GM12878 (cell line): ENCODE measurements around the gene HBA2. TPM values are rescaled to one million over a fixed set of nuclear protein-coding genes. Genes with fewer than 3 reads are reported as not detected.
A peak's percentile ranks its signal among the peaks of the same experiment; 100 is the strongest.

ENCODE experiments used
- ATAC-seq: fragments of 200-7000 bp; cut with Tn5 transposase; 3 replicates; pipeline ENCODE4 v1.9.1; 2020; ENCODE audit warnings: mild to moderate bottlenecking, moderate library complexity
- BruUV-seq: library from RNA; stranded (reverse); fragments of 400-500 nt; replicated peaks from 2 replicates; lab custom pipeline; 2021; lab: Mats Ljungman, UMichigan
- CTCF ChIA-PET: fragments of 300-600 bp; sonication (Branson Sonifier 250); formaldehyde crosslinking; extraction: SDS; loops from one replicate; lab custom pipeline; 2021; ENCODE audit warnings: inconsistent platforms; lab: Yijun Ruan, JAX
- POLR2A ChIA-PET: fragments of 350-600 bp; formaldehyde crosslinking; extraction: SDS; loops from one replicate; lab custom pipeline; 2021; ENCODE audit warnings: inconsistent platforms; lab: Charles Lee
- RAD21 ChIA-PET: fragments of 300-600 bp; sonication (Branson Sonifier 250); formaldehyde crosslinking; loops from one replicate; lab custom pipeline; 2023; ENCODE audit warnings: antibody characterized with exemption; ENCODE audit not compliant: unreplicated experiment; lab: Charles Lee
- SMC1A ChIA-PET: fragments of 300-600 bp; sonication (Branson Sonifier 250); formaldehyde crosslinking; loops from one replicate; lab custom pipeline; 2023; ENCODE audit not compliant: unreplicated experiment, uncharacterized antibody; lab: Charles Lee
- DNase-seq: peaks from one replicate; pipeline ENCODE4 v3.0.0-alpha.2; 2011; ENCODE audit warnings: low read depth, low spot score
- FAIRE-seq: peaks from 3 replicates; lab custom pipeline; 2011; peaks lifted over from hg19 to GRCh38; lab: Jason Lieb, UNC
- H2AFZ ChIP-seq: 2 replicates; pipeline ENCODE4 v1.6.0; 2011; ENCODE audit warnings: low read depth, low read length, control low read depth; ENCODE audit not compliant: control insufficient read depth
- H3K27ac ChIP-seq: 2 replicates; pipeline ENCODE4 v1.5.1; 2011; ENCODE audit warnings: control low read depth; ENCODE audit not compliant: control insufficient read depth, insufficient read depth
- H3K27me3 ChIP-seq, 2 experiments: replicated peaks in 1 of 2; 2 replicates each; pipeline versions ENCODE4 v1.6.0 to v1.6.1; 2011; ENCODE audit warnings: low read length in 1 of 2; ENCODE audit not compliant: control insufficient read depth in 2 of 2, insufficient read depth in 2 of 2
- H3K36me3 ChIP-seq, 2 experiments: 2 replicates each; pipeline ENCODE4 v1.5.1; 2011; ENCODE audit warnings: low read length in 1 of 2; ENCODE audit not compliant: control insufficient read depth in 2 of 2, insufficient read depth in 2 of 2
- H3K4me1 ChIP-seq: 2 replicates; pipeline ENCODE4 v1.6.1; 2011; ENCODE audit warnings: mild to moderate bottlenecking, low read length, moderate library complexity, mixed read lengths; ENCODE audit not compliant: control insufficient read depth, insufficient read depth
- H3K4me2 ChIP-seq: 2 replicates; pipeline ENCODE4 v1.6.0; 2011; ENCODE audit warnings: control low read depth; ENCODE audit not compliant: control insufficient read depth, insufficient read depth
- H3K4me3 ChIP-seq: fragments of 200-600 bp; sonication (generic); 2 replicates; pipeline ENCODE4 v1.5.1; 2016
- H3K79me2 ChIP-seq: 2 replicates; pipeline ENCODE4 v1.6.0; 2011; ENCODE audit warnings: low read length; ENCODE audit not compliant: control insufficient read depth, insufficient read depth
- H3K9ac ChIP-seq: 2 replicates; pipeline ENCODE4 v1.8.0; 2011; ENCODE audit warnings: low read length, control low read depth, mixed read lengths; ENCODE audit not compliant: control insufficient read depth, insufficient read depth
- H3K9me3 ChIP-seq: replicated peaks from 3 replicates; pipeline ENCODE4 v1.5.1; 2011; ENCODE audit warnings: mild to moderate bottlenecking, low read length; ENCODE audit not compliant: control insufficient read depth, insufficient read depth
- H4K20me1 ChIP-seq: 2 replicates; pipeline ENCODE4 v1.6.0; 2011; ENCODE audit not compliant: control insufficient read depth, insufficient read depth
- ESRRA ChIP-seq: IDR thresholded peaks from 2 replicates; pipeline ENCODE4 v1.6.1; 2012; ENCODE audit warnings: mild to moderate bottlenecking, low read length, improper control_type of control experiment
- IRF4 ChIP-seq: IDR thresholded peaks from 2 replicates; pipeline ENCODE4 v1.6.1; 2011; ENCODE audit warnings: low read depth, low read length
- KAT2A ChIP-seq: conservative IDR thresholded peaks from 2 replicates; pipeline ENCODE4 v1.6.1; 2011; ENCODE audit warnings: low read depth, low read length; ENCODE audit not compliant: control insufficient read depth
- MTA3 ChIP-seq: IDR thresholded peaks from 2 replicates; pipeline ENCODE4 v1.6.1; 2012; ENCODE audit warnings: low read length, inconsistent platforms, borderline replicate concordance
- POLR2A ChIP-seq: IDR thresholded peaks from 2 replicates; pipeline ENCODE4 v1.6.1; 2011; ENCODE audit warnings: low read depth, mild to moderate bottlenecking, low read length
- RB1 ChIP-seq: fragments of 450-650 bp; formaldehyde crosslinking; IDR thresholded peaks from 2 replicates; pipeline ENCODE4 v1.6.1; 2017; ENCODE audit warnings: mild to moderate bottlenecking, borderline replicate concordance
- SIX5 ChIP-seq: IDR thresholded peaks from 2 replicates; pipeline ENCODE4 v1.6.1; 2011; ENCODE audit warnings: mild to moderate bottlenecking, low read depth, low read length, moderate library complexity; ENCODE audit not compliant: severe bottlenecking
- STAT3 ChIP-seq: IDR thresholded peaks from 2 replicates; pipeline ENCODE4 v1.6.1; 2011; ENCODE audit warnings: low read depth, low read length, improper control_type of control experiment
- ZZZ3 ChIP-seq: IDR thresholded peaks from 2 replicates; pipeline ENCODE4 v1.6.1; 2011; ENCODE audit warnings: low read depth; ENCODE audit not compliant: control insufficient read depth, insufficient read length
- WGBS: methylation state at CpG from one replicate; pipeline ENCODE4 v1.1.6; 2016; ENCODE audit warnings: low lambda C conversion rate; ENCODE audit not compliant: insufficient replicate concordance, insufficient coverage; ENCODE audit errors: missing lambda C conversion rate; 5-methylcytosine and 5-hydroxymethylcytosine counted together
- in situ Hi-C: fragments of 300-500 bp; cut with MboI; formaldehyde crosslinking; loops from 9 replicates; pipeline ENCODE4 v1.14.3; 2018; ENCODE audit warnings: mixed read lengths
- intact Hi-C: fragments of 100-400 bp; cut with micrococcal nuclease; formaldehyde crosslinking; loops from one replicate; pipeline ENCODE4 v1.14.2; 2022; ENCODE audit not compliant: unreplicated experiment
- polyA plus RNA-seq, 11 experiments: library from polyadenylated mRNA; depleted of rRNA in 4 of 11; unstranded in 6 of 11; stranded (reverse) in 5 of 11; fragments of >200 nt; fragmentation: Nextera tagmentation in 4 of 11; fragmentation: Illumina TruSeq in 1 of 11; extraction: Ambion mirVana in 4 of 11; extraction: Trizol in 1 of 11; gene quantifications; 1 replicate in 1 of 11; 2 replicates in 10 of 11; pipeline versions ENCODE4 v1.2.1 to v1.2.3, GENCODE V29; 2011 to 2016; ENCODE audit warnings: inconsistent platforms in 2 of 11, missing spikeins in 2 of 11, low read depth in 1 of 11
- total RNA-seq, 4 experiments: library from RNA; depleted of rRNA in 3 of 4; stranded (reverse); fragments of >200 nt in 3 of 4; fragmentation: Illumina TruSeq in 1 of 4; extraction: Trizol in 1 of 4; gene quantifications; 2 replicates each; pipeline versions ENCODE4 v1.2.1 to v1.2.3, GENCODE V29; 2013 to 2021
- TF ChIP-seq, protein P1 (sequence below): fragments of 450-650 bp; IDR thresholded peaks from 2 replicates; pipeline ENCODE4 v1.6.1; 2016; ENCODE audit warnings: mild to moderate bottlenecking, moderate library complexity, borderline replicate concordance
- TF ChIP-seq, protein P2 (sequence below): IDR thresholded peaks from 2 replicates; pipeline ENCODE4 v1.6.1; 2011; ENCODE audit warnings: low read depth, low read length, improper control_type of control experiment, borderline replicate concordance

Gene HBA2
- total and polyA plus RNA-seq, 10 of the 15 experiments (the other 5 are each of a cell fraction or from before 2014, with no cell fraction given), result 0.30 to 0.96 (median 0.92) TPM; not detected in 7

DNA sequence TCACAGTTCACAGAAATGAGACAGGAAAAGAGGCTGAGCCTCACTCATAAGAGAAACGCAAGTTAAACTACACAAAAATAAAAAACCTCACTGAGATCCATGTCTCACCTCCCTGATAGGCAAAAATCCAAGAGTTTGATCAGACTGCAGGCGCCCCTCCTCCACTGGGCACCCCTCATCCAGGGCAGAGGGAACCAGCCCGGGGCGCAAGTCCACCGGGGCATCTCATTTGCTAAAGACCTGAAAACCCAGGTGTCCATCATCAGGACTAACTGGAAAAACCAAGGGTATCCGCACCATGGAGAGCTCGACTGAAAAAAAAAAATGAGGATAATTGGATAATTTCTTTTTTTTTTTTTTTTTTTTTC lies 17.7 kb upstream of the HBA2 start:
- Histone ChIP-seq H3K4me1 (no peaks in the 10 kb centered on the region), H3K36me3 (no peaks in the 10 kb centered on the region), H4K20me1 (no peaks in the 10 kb centered on the region), H3K27ac (no peak overlapping the region), H3K9ac (no peak overlapping the region), H3K27me3 (peaks cover 1 to 3% of the 10 kb centered on the region in 2 experiments; a peak in 3 of 4 replicates), H3K79me2 (no peaks in the 10 kb centered on the region), H3K4me3 (no peak overlapping the region), H3K4me2 (0 out of 2 replicates have a peak overlapping the region, but pooled peaks have one; percentile 4), H2AFZ (no peak overlapping the region), H3K9me3 (no peaks in the 10 kb centered on the region)
- BruUV-seq, result no TSS peak
- ChIA-PET POLR2A (interaction anchor here (0.6 kb wide), 1 partner anchor 14 kb away, joined by 3 read pairs; no protein-coding TSS in a partner anchor), SMC1A (no interaction called here), CTCF (interaction anchor here (1.9 kb wide), 1 partner anchor 48 kb away, joined by 6 read pairs; no protein-coding TSS in a partner anchor), RAD21 (no interaction called here)
- ATAC-seq (no peak), DNase-seq (no peak), FAIRE-seq (no peak)
- in situ Hi-C loops (no loop called here), intact Hi-C loops (no loop called here)
- 57% methylated on average over 7 of the region's 7 CpGs for WGBS
- TF ChIP-seq KAT2A (no peak), ZZZ3 (no peak), STAT3 (no peak), RB1 (no peak), SIX5 (no peak), ESRRA (no peak), MTA3 (no peak), IRF4 (no peak), POLR2A (no peak)
- TF ChIP-seq, protein P1, sequence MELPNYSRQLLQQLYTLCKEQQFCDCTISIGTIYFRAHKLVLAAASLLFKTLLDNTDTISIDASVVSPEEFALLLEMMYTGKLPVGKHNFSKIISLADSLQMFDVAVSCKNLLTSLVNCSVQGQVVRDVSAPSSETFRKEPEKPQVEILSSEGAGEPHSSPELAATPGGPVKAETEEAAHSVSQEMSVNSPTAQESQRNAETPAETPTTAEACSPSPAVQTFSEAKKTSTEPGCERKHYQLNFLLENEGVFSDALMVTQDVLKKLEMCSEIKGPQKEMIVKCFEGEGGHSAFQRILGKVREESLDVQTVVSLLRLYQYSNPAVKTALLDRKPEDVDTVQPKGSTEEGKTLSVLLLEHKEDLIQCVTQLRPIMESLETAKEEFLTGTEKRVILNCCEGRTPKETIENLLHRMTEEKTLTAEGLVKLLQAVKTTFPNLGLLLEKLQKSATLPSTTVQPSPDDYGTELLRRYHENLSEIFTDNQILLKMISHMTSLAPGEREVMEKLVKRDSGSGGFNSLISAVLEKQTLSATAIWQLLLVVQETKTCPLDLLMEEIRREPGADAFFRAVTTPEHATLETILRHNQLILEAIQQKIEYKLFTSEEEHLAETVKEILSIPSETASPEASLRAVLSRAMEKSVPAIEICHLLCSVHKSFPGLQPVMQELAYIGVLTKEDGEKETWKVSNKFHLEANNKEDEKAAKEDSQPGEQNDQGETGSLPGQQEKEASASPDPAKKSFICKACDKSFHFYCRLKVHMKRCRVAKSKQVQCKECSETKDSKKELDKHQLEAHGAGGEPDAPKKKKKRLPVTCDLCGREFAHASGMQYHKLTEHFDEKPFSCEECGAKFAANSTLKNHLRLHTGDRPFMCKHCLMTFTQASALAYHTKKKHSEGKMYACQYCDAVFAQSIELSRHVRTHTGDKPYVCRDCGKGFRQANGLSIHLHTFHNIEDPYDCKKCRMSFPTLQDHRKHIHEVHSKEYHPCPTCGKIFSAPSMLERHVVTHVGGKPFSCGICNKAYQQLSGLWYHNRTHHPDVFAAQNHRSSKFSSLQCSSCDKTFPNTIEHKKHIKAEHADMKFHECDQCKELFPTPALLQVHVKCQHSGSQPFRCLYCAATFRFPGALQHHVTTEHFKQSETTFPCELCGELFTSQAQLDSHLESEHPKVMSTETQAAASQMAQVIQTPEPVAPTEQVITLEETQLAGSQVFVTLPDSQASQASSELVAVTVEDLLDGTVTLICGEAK, result no peak
- TF ChIP-seq, protein P2, sequence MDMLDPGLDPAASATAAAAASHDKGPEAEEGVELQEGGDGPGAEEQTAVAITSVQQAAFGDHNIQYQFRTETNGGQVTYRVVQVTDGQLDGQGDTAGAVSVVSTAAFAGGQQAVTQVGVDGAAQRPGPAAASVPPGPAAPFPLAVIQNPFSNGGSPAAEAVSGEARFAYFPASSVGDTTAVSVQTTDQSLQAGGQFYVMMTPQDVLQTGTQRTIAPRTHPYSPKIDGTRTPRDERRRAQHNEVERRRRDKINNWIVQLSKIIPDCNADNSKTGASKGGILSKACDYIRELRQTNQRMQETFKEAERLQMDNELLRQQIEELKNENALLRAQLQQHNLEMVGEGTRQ, result no peak
